Subcutaneous abdominal adipose tissue (tissue), 5 donors: ENCODE data around the gene GLDC.
"Not testable (repeated sequence)": the region's sequence is repeated elsewhere in the genome, so short reads cannot be mapped to it uniquely, and the experiment has no call there.

Source experiments
- H3K27ac ChIP-seq: one replicate; pipeline ENCODE4 v1.7.0; 2013; ENCODE audit warnings: low read depth, mild to moderate bottlenecking, inconsistent platforms, low read length, moderate library complexity
- H3K27me3 ChIP-seq, 5 donors: one replicate each; pipeline ENCODE4 v1.7.0; 2013; ENCODE audit warnings: low read length in 5 of 5, inconsistent platforms in 1 of 5; ENCODE audit not compliant: control insufficient read depth in 5 of 5, insufficient read depth in 4 of 5
- H3K36me3 ChIP-seq, 5 donors: one replicate each; pipeline ENCODE4 v1.7.0; 2013; ENCODE audit warnings: low read length in 5 of 5; ENCODE audit not compliant: control insufficient read depth in 5 of 5, insufficient read depth in 5 of 5
- H3K4me1 ChIP-seq, 5 donors: one replicate each; pipeline ENCODE4 v1.7.0; 2013; ENCODE audit warnings: low read length in 5 of 5, mild to moderate bottlenecking in 3 of 5, moderate library complexity in 1 of 5; ENCODE audit not compliant: control insufficient read depth in 5 of 5, insufficient read depth in 5 of 5
- H3K4me3 ChIP-seq, 5 donors: one replicate each; pipeline ENCODE4 v1.7.0; 2013; ENCODE audit warnings: low read length in 5 of 5, low read depth in 1 of 5
- H3K9ac ChIP-seq, 5 donors: one replicate each; pipeline ENCODE4 v1.7.0; 2013; ENCODE audit warnings: low read length in 5 of 5, mild to moderate bottlenecking in 4 of 5, moderate library complexity in 3 of 5
- H3K9me3 ChIP-seq, 5 donors: one replicate each; pipeline ENCODE4 v1.7.0; 2013; ENCODE audit warnings: low read length in 5 of 5; ENCODE audit not compliant: control insufficient read depth in 5 of 5
- donor health status: healthy.
- donor health status: healthy.
- donor health status: healthy.
- donor health status: healthy.
- donor health status: healthy.

Gene GLDC

DNA sequence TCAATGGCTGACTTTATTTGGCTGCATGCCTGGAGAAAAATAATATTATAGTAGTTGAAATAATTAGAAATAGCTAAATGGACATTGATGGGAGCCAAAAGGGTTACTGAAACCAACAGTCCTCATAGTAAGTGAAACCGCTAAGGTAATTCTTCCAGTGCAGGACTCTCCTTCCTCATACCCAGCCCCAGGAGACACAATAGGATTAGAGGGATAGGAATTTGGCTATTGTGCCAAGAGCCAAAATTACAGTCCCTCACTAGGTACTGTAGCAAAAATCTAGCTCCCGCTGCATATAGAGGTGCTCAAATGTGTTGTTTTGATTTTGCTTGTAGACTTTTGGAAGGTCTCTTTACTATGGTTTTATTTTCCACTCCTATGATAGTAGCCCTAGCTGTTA, 20.2 kb downstream of the GLDC start:
- no peak overlapping the region for H3K27ac ChIP-seq

GRCh38 chr9:6622784-6623183, 22.7 kb downstream of the GLDC start:
- H3K36me3 ChIP-seq, H3K4me1 ChIP-seq, H3K9ac ChIP-seq, H3K27me3 ChIP-seq, H3K4me3 ChIP-seq, H3K27ac ChIP-seq, H3K9me3 ChIP-seq: not testable (repeated sequence)

More for the DNA sequence above, 20.2 kb downstream of the GLDC start:
- Histone ChIP-seq H3K36me3 (no peaks in the 10 kb centered on the region), H3K4me3 (no peak overlapping the region), H3K27me3 (peaks cover 0 to 4% (median 0%) of the 10 kb centered on the region in 5 donors), H3K9ac (no peak overlapping the region), H3K4me1 (no peaks in the 10 kb centered on the region), H3K9me3 (no peaks in the 10 kb centered on the region)

- H3K4me1 ChIP-seq, result no peaks in the 10 kb centered on the region
- H3K9me3 ChIP-seq, result no peaks in the 10 kb centered on the region
- H3K36me3 ChIP-seq, result no peaks in the 10 kb centered on the region
- H3K9ac ChIP-seq, result no peak overlapping the region
- peaks cover 0 to 4% (median 0%) of the 10 kb centered on the region in 5 donors for H3K27me3 ChIP-seq
- H3K4me3 ChIP-seq, result no peak overlapping the region
- H3K27ac ChIP-seq, result no peak overlapping the region
Measured at GRCh38 chr9:6620796-6621195, 24.7 kb downstream of the GLDC start.

DNA sequence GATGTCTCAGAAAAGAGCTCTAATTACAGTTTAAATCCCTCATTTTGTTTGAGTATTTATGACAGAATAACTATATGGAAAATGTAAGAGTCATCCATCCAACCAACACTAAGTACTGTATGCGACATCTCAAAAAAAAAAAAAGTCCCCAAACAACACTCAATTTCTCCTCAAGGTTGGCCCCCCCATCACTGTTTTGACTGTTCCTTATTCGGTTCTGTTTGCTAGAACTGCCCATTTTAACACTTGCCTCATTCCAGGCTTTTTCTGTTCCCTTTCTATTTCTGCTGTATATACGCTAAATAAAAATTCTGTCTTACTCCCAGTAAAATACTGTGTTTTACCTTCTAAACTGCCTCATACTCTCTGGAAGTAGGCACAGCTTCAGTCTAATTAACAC, 25.2 kb downstream of the GLDC start:
- H3K36me3 ChIP-seq, result no peaks in the 10 kb centered on the region
- H3K4me3 ChIP-seq, result no peak overlapping the region
- no peaks in the 10 kb centered on the region for H3K9me3 ChIP-seq
- H3K4me1 ChIP-seq, result no peaks in the 10 kb centered on the region
- H3K9ac ChIP-seq, result no peak overlapping the region
- H3K27ac ChIP-seq, result no peak overlapping the region
- peaks cover 0 to 4% (median 0%) of the 10 kb centered on the region in 5 donors for H3K27me3 ChIP-seq

DNA sequence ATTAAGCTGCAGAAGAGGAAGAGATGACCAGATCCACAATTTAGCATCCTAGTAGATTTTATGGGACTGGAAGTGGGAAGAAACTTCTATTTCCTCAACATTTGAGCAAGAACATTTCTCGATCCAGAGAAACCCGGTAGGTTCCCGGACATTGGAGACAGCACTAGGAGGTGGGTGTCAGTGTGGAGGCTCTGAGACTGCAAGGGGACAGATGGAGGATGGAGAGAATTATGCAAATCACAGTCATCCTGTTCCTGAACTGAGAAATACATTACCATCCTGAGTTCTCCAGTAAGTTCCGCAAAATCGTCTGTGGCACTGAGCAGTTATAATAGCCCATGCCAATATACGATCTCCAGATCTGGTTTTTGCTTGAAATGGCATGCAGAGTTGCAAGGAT, 25.6 kb downstream of the GLDC start:
- H3K36me3 ChIP-seq, result no peaks in the 10 kb centered on the region
- H3K27ac ChIP-seq, result no peak overlapping the region
- H3K9ac ChIP-seq, result no peak overlapping the region
- peaks cover 0 to 4% (median 0%) of the 10 kb centered on the region in 5 donors for H3K27me3 ChIP-seq
- H3K4me1 ChIP-seq, result no peaks in the 10 kb centered on the region
- H3K4me3 ChIP-seq, result no peak overlapping the region
- H3K9me3 ChIP-seq, result no peaks in the 10 kb centered on the region

GRCh38 chr9:6616951-6617602, 28.5 kb downstream of the GLDC start:
- H3K4me1 ChIP-seq, result no peaks in the 10 kb centered on the region
- no peaks in the 10 kb centered on the region for H3K27me3 ChIP-seq
- no peak overlapping the region for H3K27ac ChIP-seq
- H3K9ac ChIP-seq, result no peak overlapping the region
- no peaks in the 10 kb centered on the region for H3K9me3 ChIP-seq
- no peaks in the 10 kb centered on the region for H3K36me3 ChIP-seq
- no peak overlapping the region for H3K4me3 ChIP-seq

- Histone ChIP-seq H3K4me3 (no peak overlapping the region), H3K27ac (no peak overlapping the region), H3K4me1 (no peaks in the 10 kb centered on the region), H3K9ac (no peak overlapping the region), H3K27me3 (no peaks in the 10 kb centered on the region), H3K9me3 (no peaks in the 10 kb centered on the region), H3K36me3 (no peaks in the 10 kb centered on the region)
Measured at GRCh38 chr9:6614489-6614888, 31.0 kb downstream of the GLDC start.

DNA sequence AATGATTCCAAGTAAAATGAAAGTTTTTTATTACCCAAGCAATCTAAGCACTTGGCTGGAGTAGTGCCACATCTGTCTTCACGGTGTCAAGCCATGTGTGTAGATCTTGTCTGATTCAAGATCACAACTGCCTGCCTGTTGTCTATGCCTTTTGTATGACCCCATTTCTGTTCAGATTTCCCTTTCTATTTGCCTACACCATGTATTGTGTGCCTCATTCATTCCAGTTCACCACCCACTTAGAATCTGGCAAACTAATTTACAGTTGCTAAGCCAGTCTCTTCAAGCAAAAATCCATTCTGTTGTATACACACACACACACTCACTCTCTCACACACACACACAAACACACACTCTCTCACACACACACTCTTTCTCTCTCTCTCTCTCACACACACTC, 33.7 kb downstream of the GLDC start:
- H3K9ac ChIP-seq, result no peak overlapping the region
- H3K27me3 ChIP-seq, result no peaks in the 10 kb centered on the region
- H3K36me3 ChIP-seq, result no peaks in the 10 kb centered on the region
- no peaks in the 10 kb centered on the region for H3K9me3 ChIP-seq
- no peak overlapping the region for H3K4me3 ChIP-seq
- H3K4me1 ChIP-seq, result no peaks in the 10 kb centered on the region
- H3K27ac ChIP-seq, result no peak overlapping the region

- Histone ChIP-seq H3K9ac (no peak overlapping the region), H3K4me3 (no peak overlapping the region), H3K27ac (no peak overlapping the region), H3K4me1 (no peaks in the 10 kb centered on the region), H3K27me3 (no peaks in the 10 kb centered on the region), H3K36me3 (no peaks in the 10 kb centered on the region), H3K9me3 (no peaks in the 10 kb centered on the region)
Measured at GRCh38 chr9:6610073-6610472, 35.5 kb downstream of the GLDC start.

- Histone ChIP-seq H3K27ac (no peak overlapping the region), H3K27me3 (no peaks in the 10 kb centered on the region), H3K9me3 (no peaks in the 10 kb centered on the region), H3K36me3 (no peaks in the 10 kb centered on the region), H3K4me1 (no peaks in the 10 kb centered on the region), H3K9ac (no peak overlapping the region), H3K4me3 (no peak overlapping the region)
Measured at GRCh38 chr9:6609497-6610016, 36.0 kb downstream of the GLDC start.
